ENCODE measurements around the gene GRM2.

The GRM2 gene

DNA sequence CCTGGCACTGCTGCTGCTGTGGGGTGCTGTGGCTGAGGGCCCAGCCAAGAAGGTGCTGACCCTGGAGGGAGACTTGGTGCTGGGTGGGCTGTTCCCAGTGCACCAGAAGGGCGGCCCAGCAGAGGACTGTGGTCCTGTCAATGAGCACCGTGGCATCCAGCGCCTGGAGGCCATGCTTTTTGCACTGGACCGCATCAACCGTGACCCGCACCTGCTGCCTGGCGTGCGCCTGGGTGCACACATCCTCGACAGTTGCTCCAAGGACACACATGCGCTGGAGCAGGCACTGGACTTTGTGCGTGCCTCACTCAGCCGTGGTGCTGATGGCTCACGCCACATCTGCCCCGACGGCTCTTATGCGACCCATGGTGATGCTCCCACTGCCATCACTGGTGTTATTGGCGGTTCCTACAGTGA lies 2.1 kb downstream of the GRM2 start:
- Mint-ChIP-seq H3K9me3 (no peaks in the 10 kb centered on the region), H3K4me1 (peaks cover 21% of the 10 kb centered on the region), H3K36me3 (no peaks in the 10 kb centered on the region), H3K27me3 (no peaks in the 10 kb centered on the region), H3K27ac (peak overlapping the region; percentile 12), H3K4me3 (no peak overlapping the region)

DNA sequence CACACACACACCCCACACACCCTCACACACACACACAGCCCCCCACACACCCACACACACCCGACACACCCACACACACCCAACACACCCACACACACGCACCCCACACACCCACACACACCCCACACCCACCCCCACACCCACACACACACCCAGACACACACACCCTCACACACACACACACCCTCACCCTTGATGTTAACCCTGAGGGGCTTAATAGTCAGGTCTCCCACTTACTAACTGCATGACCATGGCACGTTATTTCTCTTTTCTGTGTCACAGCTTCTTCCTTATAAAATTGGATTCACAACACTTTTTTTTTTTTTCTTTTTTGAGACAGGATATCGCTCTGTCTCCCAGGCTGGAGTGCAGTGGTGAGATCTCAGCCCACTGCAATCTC lies 2.8 kb downstream of the GRM2 start:
- Mint-ChIP-seq H3K4me3 (no peak overlapping the region), H3K4me1 (peaks cover 21% of the 10 kb centered on the region), H3K27ac (peak overlapping the region; percentile 97), H3K9me3 (no peaks in the 10 kb centered on the region), H3K27me3 (no peaks in the 10 kb centered on the region), H3K36me3 (no peaks in the 10 kb centered on the region)

DNA sequence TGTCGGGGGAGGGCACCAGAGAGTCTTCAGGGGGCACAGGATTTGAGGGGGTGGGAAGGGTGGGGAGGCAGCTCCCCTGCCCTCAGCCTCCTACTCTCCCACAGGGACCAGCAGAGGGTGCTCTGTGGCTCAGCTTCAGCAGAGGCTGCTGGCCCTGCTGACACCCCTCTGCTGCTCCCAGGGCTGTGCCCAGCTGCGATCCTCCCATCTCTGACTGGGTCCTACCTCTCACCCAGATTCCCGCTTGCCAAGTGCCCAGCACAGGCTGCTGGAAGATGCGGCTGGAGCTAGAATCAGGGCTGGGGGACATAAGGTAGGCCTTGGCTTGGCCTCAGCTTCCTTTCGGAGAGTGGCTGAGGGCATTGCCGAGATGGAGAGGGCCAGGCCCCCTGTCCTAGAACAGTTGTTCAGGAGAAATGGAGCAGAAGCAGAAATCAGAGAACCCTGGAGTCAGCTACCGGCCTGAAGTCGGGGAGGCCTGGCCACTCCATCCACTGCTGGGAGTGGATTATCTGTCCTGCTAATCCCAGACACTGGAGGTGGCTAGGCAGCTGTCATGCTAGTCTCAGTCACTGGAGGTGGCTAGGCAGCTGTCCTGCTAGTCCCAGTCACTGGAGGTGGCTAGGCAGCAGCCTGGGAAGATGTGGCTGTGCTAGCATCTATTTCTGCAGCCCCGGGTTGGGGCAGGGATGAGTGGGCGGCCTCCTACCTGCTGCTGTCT lies 3.9 kb downstream of the GRM2 start:
- no peak overlapping the region for H3K27ac Mint-ChIP-seq
- H3K36me3 Mint-ChIP-seq = no peaks in the 10 kb centered on the region
- H3K9me3 Mint-ChIP-seq = no peaks in the 10 kb centered on the region
- H3K4me3 Mint-ChIP-seq = no peak overlapping the region
- H3K27me3 Mint-ChIP-seq = no peaks in the 10 kb centered on the region
- peaks cover 19% of the 10 kb centered on the region for H3K4me1 Mint-ChIP-seq

DNA sequence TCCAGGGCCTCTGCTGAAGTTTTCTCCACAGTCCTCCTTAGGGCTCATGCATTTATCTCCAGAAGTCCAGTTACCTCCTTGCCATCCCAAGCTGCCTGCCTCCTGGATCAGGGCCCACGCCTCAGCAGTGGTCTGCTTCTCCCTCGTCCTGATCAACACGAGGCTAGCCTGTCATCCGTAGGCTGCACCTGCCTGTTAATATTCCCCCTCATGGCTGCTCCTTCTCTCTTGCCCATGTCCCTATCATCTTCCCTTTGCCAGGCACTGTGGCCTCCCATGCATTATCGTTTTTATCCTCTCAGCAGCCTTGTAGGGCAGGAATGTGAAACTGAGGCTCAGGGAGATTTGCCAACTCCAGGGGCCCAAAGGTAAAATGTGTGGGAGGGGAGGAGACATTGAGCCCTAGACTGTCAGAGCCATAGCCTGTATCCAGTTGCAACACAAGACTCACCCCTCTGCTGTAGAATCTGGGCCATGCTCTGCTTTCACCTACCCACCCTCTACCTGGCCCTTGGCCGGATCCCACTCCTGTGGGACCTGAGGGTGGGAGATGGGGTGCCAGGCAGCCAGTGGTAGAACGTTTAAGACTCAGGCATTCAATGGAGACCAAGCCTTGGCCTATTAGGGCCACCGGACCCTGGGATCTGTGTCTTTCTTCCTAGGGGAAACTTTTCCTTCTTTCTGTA lies 4.6 kb downstream of the GRM2 start:
- Mint-ChIP-seq H3K36me3 (no peaks in the 10 kb centered on the region), H3K4me1 (peaks cover 18% of the 10 kb centered on the region), H3K4me3 (no peak overlapping the region), H3K9me3 (no peaks in the 10 kb centered on the region), H3K27ac (no peak overlapping the region), H3K27me3 (no peaks in the 10 kb centered on the region)

DNA sequence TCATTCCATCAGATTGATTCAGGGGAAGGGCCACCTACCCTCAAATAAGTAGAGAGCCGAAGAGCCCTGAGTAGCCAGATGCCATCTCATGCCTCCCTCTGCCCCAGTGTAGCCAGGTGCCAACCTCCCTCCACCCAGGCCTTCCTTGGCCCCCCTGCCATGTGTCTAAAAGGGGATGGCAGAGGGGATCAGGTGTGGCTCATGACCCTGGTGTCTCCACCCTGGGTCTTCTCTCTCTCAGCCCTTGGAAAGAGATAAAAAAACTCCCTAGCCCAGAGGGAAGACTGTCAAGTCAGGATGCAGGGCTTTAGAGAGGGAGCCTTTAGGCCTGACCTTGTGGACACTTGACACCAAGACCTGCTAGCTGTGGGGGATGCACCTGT lies 5.2 kb downstream of the GRM2 start:
- peaks cover 18% of the 10 kb centered on the region for H3K4me1 Mint-ChIP-seq
- H3K27ac Mint-ChIP-seq = no peak overlapping the region
- no peaks in the 10 kb centered on the region for H3K36me3 Mint-ChIP-seq
- no peaks in the 10 kb centered on the region for H3K9me3 Mint-ChIP-seq
- H3K27me3 Mint-ChIP-seq = no peaks in the 10 kb centered on the region
- H3K4me3 Mint-ChIP-seq = no peak overlapping the region

DNA sequence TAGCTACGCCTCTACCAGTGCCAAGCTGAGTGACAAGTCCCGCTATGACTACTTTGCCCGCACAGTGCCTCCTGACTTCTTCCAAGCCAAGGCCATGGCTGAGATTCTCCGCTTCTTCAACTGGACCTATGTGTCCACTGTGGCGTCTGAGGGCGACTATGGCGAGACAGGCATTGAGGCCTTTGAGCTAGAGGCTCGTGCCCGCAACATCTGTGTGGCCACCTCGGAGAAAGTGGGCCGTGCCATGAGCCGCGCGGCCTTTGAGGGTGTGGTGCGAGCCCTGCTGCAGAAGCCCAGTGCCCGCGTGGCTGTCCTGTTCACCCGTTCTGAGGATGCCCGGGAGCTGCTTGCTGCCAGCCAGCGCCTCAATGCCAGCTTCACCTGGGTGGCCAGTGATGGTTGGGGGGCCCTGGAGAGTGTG lies 5.7 kb downstream of the GRM2 start:
- peaks cover 13% of the 10 kb centered on the region for H3K4me1 Mint-ChIP-seq
- no peak overlapping the region for H3K27ac Mint-ChIP-seq
- no peaks in the 10 kb centered on the region for H3K9me3 Mint-ChIP-seq
- H3K27me3 Mint-ChIP-seq = no peaks in the 10 kb centered on the region
- no peak overlapping the region for H3K4me3 Mint-ChIP-seq
- no peaks in the 10 kb centered on the region for H3K36me3 Mint-ChIP-seq

DNA sequence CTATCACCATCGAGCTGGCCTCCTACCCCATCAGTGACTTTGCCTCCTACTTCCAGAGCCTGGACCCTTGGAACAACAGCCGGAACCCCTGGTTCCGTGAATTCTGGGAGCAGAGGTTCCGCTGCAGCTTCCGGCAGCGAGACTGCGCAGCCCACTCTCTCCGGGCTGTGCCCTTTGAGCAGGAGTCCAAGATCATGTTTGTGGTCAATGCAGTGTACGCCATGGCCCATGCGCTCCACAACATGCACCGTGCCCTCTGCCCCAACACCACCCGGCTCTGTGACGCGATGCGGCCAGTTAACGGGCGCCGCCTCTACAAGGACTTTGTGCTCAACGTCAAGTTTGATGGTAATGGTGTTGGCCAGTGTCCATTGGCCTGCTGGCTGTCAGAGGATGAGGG lies 6.1 kb downstream of the GRM2 start:
- H3K9me3 Mint-ChIP-seq = no peaks in the 10 kb centered on the region
- H3K36me3 Mint-ChIP-seq = no peaks in the 10 kb centered on the region
- H3K4me1 Mint-ChIP-seq = peaks cover 12% of the 10 kb centered on the region

DNA sequence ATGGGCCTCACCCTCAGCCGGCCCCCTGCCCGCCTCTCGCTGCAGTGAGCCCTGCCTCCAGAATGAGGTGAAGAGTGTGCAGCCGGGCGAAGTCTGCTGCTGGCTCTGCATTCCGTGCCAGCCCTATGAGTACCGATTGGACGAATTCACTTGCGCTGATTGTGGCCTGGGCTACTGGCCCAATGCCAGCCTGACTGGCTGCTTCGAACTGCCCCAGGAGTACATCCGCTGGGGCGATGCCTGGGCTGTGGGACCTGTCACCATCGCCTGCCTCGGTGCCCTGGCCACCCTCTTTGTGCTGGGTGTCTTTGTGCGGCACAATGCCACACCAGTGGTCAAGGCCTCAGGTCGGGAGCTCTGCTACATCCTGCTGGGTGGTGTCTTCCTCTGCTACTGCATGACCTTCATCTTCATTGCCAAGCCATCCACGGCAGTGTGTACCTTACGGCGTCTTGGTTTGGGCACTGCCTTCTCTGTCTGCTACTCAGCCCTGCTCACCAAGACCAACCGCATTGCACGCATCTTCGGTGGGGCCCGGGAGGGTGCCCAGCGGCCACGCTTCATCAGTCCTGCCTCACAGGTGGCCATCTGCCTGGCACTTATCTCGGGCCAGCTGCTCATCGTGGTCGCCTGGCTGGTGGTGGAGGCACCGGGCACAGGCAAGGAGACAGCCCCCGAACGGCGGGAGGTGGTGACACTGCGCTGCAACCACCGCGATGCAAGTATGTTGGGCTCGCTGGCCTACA lies 8.5 kb downstream of the GRM2 start:
- Mint-ChIP-seq H3K27ac (no peak overlapping the region), H3K36me3 (no peaks in the 10 kb centered on the region), H3K4me1 (peaks cover 19% of the 10 kb centered on the region), H3K9me3 (no peaks in the 10 kb centered on the region), H3K27me3 (no peaks in the 10 kb centered on the region), H3K4me3 (no peak overlapping the region)

More for the DNA sequence above, 6.1 kb downstream of the GRM2 start:
- H3K27me3 Mint-ChIP-seq = no peaks in the 10 kb centered on the region
- H3K4me3 Mint-ChIP-seq = no peak overlapping the region
- no peak overlapping the region for H3K27ac Mint-ChIP-seq

DNA sequence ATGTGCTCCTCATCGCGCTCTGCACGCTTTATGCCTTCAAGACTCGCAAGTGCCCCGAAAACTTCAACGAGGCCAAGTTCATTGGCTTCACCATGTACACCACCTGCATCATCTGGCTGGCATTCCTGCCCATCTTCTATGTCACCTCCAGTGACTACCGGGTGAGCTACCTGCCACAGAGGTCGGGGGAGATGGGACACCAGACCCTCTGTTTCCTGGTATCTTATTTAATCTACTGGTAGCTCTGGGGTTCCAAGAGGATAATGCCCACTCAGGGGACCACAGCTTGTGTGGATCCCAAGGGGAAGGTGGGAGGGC lies 9.1 kb downstream of the GRM2 start:
- peaks cover 24% of the 10 kb centered on the region for H3K4me1 Mint-ChIP-seq
- no peaks in the 10 kb centered on the region for H3K36me3 Mint-ChIP-seq
- H3K4me3 Mint-ChIP-seq = no peak overlapping the region
- H3K27me3 Mint-ChIP-seq = no peaks in the 10 kb centered on the region
- H3K27ac Mint-ChIP-seq = no peak overlapping the region
- no peaks in the 10 kb centered on the region for H3K9me3 Mint-ChIP-seq

DNA sequence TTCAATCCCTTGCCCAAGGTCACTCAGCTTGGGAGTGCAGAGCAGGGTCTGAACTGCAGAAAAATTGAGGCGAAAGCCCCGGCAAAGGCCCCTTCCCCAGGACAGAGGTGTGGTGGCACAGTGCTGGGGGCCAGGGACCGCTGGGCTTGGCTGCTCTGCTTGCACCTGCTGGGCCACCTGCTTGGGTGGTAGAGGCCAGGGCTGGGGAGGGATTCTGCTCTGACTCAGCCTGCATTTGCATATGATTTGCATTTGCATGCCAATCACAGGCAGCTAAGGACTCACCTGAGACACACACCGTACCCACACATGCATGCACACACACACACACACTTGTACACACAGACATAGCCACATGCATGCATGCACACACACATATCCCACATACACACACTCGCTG lies 9.9 kb downstream of the GRM2 start:
- H3K9me3 Mint-ChIP-seq = no peaks in the 10 kb centered on the region
- no peak overlapping the region for H3K27ac Mint-ChIP-seq
- no peaks in the 10 kb centered on the region for H3K36me3 Mint-ChIP-seq
- H3K27me3 Mint-ChIP-seq = no peaks in the 10 kb centered on the region
- peaks cover 30% of the 10 kb centered on the region for H3K4me1 Mint-ChIP-seq
- H3K4me3 Mint-ChIP-seq = no peak overlapping the region

DNA sequence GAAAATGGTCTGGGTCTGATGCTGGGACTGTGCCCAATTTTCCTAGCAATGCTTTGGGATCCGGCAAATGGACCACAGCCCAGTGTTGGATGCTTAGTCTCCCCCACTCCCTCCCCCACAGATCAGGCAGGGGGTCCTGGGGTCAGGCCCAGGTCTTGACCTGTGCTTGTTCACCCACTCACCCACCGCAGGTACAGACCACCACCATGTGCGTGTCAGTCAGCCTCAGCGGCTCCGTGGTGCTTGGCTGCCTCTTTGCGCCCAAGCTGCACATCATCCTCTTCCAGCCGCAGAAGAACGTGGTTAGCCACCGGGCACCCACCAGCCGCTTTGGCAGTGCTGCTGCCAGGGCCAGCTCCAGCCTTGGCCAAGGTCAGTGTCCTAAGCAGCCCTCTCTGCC lies 10.6 kb downstream of the GRM2 start:
- H3K36me3 Mint-ChIP-seq = no peaks in the 10 kb centered on the region
- H3K27ac Mint-ChIP-seq = no peak overlapping the region
- no peak overlapping the region for H3K4me3 Mint-ChIP-seq
- H3K27me3 Mint-ChIP-seq = no peaks in the 10 kb centered on the region
- peaks cover 36% of the 10 kb centered on the region for H3K4me1 Mint-ChIP-seq
- H3K9me3 Mint-ChIP-seq = no peaks in the 10 kb centered on the region

DNA sequence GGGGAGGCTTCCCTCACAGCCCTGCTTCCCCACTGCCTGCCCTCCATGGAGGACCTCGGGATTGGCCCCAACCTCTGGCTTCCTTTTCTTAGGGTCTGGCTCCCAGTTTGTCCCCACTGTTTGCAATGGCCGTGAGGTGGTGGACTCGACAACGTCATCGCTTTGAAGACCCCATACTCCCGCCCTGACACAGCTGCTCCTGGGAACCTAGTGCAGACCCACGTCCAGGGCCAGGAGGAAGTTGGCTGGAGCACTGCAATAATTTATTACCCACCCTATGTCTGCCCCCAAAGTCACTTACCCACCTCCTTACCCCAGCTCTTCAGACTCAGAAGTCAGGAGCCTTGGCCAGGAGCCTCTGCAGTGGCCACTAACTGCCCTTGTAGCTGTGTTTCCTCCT lies 11.1 kb downstream of the GRM2 start:
- Mint-ChIP-seq H3K27ac (no peak overlapping the region), H3K9me3 (no peaks in the 10 kb centered on the region), H3K36me3 (no peaks in the 10 kb centered on the region), H3K4me3 (no peak overlapping the region), H3K27me3 (no peaks in the 10 kb centered on the region), H3K4me1 (peaks cover 37% of the 10 kb centered on the region)

DNA sequence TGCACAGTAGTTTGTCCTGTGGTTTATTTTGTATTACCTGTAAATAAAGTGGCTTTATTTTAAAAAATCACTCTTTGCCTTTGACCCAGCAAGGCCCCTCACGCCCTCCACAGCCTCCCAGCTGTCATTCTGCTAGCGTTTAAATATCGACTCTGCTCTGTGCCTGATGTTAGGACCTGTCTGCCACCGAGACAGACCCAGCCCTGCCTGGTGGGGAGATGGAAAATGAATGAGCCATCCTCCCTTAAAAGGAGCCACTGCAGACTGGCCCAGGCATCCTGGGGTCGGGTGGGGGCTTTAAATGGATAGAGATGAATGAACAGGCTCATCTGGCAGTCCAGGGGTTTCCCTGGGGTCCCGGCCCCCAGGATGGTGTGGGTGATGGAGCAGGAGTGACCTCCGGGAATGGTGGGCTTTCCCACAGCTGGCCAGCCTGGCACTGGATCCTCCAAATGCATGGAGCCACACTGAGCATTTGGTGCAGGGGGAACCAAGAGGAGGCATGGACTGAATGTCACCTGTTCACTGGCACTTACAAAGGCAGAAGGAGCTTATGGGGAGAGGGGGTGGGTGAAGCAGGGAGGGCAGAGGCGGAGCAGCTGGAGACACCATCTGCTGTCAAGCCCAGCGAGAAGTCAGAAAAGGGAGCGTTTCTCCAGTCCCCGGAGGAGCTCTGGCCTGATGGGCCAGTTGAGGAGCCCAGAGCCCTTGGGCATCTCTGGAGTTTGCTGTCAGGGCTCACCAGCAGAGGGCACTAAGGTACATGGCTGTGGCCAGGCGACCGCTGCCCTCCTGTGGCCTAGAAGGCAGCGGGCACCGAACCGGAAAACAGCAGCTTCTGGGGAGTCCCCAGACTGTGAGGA lies 11.9 kb downstream of the GRM2 start:
- no peaks in the 10 kb centered on the region for H3K9me3 Mint-ChIP-seq
- no peaks in the 10 kb centered on the region for H3K27me3 Mint-ChIP-seq
- no peak overlapping the region for H3K27ac Mint-ChIP-seq
- no peaks in the 10 kb centered on the region for H3K36me3 Mint-ChIP-seq
- H3K4me3 Mint-ChIP-seq = no peak overlapping the region
- H3K4me1 Mint-ChIP-seq = peaks cover 37% of the 10 kb centered on the region

DNA sequence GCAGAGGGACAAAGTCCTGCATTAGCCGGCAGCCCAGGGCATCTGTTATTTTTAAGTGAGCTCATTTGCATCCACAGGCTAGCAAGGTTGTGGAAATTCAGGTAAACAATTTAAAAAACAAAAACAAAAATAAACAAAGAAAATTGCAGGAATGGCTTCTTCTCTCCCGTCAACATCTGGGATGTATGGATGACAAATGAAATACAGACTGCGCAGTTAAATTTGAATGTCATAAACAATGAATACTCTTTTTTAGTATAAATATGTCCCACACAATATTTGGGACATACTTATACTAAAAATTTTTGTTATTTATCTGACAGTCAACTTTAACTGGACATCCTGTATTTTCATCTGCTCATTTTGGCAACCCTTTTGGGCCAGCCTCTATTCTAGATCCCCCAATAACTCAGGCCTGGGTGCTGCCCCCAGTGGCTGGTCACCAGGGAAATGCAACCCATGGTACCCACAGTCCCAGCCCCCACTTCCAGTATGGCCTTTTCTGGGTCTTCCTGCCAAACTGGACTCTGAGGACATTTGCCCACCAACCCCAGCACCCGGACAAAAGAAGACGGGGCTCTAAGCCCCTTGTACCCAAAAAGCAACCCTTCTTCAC lies 12.7 kb downstream of the GRM2 start:
- no peaks in the 10 kb centered on the region for H3K9me3 Mint-ChIP-seq
- H3K27ac Mint-ChIP-seq = no peak overlapping the region
- H3K4me1 Mint-ChIP-seq = peaks cover 37% of the 10 kb centered on the region
- H3K4me3 Mint-ChIP-seq = no peak overlapping the region
- H3K27me3 Mint-ChIP-seq = no peaks in the 10 kb centered on the region
- no peaks in the 10 kb centered on the region for H3K36me3 Mint-ChIP-seq

Data from activated naive CD4-positive, alpha-beta T cell treated with anti-CD3 and anti-CD28 coated beads, Interleukin-2, amount 50 U/mL, for 24 hours (primary cell).